OCI-LY7 (cell line): Measurements from ENCODE around the gene SLC1A7. TPM values are rescaled to one million over a fixed set of nuclear protein-coding genes. Genes with fewer than 3 reads are reported as not detected.

Experiments used
- BruUV-seq: library from RNA; stranded (reverse); fragments of 400-500 nt; replicated peaks from 2 replicates; lab custom pipeline; 2021; lab: Mats Ljungman, UMichigan
- CTCF ChIA-PET: fragments of 300-600 bp; sonication (Branson Sonifier 250); formaldehyde crosslinking; loops from one replicate; lab custom pipeline; 2022; ENCODE audit warnings: antibody characterized with exemption; ENCODE audit not compliant: unreplicated experiment; lab: Charles Lee
- POLR2A ChIA-PET: fragments of 300-600 bp; sonication (Branson Sonifier 250); formaldehyde crosslinking; loops from one replicate; lab custom pipeline; 2022; ENCODE audit warnings: antibody characterized with exemption; lab: Charles Lee
- DNase-seq: peaks from one replicate; pipeline ENCODE4 v3.0.0-alpha.2; 2015; ENCODE audit warnings: low spot score
- H2AFZ ChIP-seq: fragments of 200-600 bp; sonication (generic), shearing (Covaris generic); 2 replicates; pipeline ENCODE4 v1.6.1; 2014; ENCODE audit warnings: mild to moderate bottlenecking, antibody characterized with exemption, low read length, moderate library complexity
- H3K27ac ChIP-seq: fragments of 200-600 bp; sonication (generic); 2 replicates; pipeline ENCODE4 v1.5.1; 2014; ENCODE audit warnings: mixed run types, low read depth, mild to moderate bottlenecking, moderate library complexity, low read length, inconsistent platforms; ENCODE audit not compliant: poor library complexity, severe bottlenecking
- H3K36me3 ChIP-seq: fragments of 200-600 bp; sonication (generic); 2 replicates; pipeline ENCODE4 v1.6.1; 2014; ENCODE audit warnings: mild to moderate bottlenecking, antibody characterized with exemption, low read length, moderate library complexity, mixed read lengths; ENCODE audit not compliant: insufficient read depth
- H3K4me1 ChIP-seq: fragments of 200-600 bp; sonication (generic); 2 replicates; pipeline ENCODE4 v1.5.1; 2014; ENCODE audit warnings: mild to moderate bottlenecking, low read length; ENCODE audit not compliant: insufficient read depth, poor library complexity, severe bottlenecking
- H3K4me2 ChIP-seq: fragments of 200-600 bp; sonication (generic); 2 replicates; pipeline ENCODE4 v1.6.1; 2014; ENCODE audit warnings: mild to moderate bottlenecking, low read length
- H3K4me3 ChIP-seq: fragments of 200-600 bp; sonication (generic); 2 replicates; pipeline ENCODE4 v1.5.1; 2014; ENCODE audit warnings: mild to moderate bottlenecking, low read depth, low read length; ENCODE audit not compliant: poor library complexity, severe bottlenecking
- H3K79me2 ChIP-seq: fragments of 200-600 bp; sonication (generic); 2 replicates; pipeline ENCODE4 v1.6.1; 2016; ENCODE audit warnings: low read depth, mild to moderate bottlenecking, low read length, moderate library complexity, mixed read lengths; ENCODE audit not compliant: insufficient read depth
- H3K9me2 ChIP-seq: fragments of 200-600 bp; sonication (generic); 2 replicates; pipeline ENCODE4 v1.6.1; 2016; ENCODE audit warnings: mild to moderate bottlenecking, low read length, mixed read lengths; ENCODE audit not compliant: insufficient read depth
- H3K9me3 ChIP-seq: fragments of 200-600 bp; sonication (generic); 2 replicates; pipeline ENCODE4 v1.6.1; 2014; ENCODE audit warnings: mild to moderate bottlenecking, mixed run types, low read length, mixed read lengths
- H4K20me1 ChIP-seq: fragments of 200-600 bp; sonication (generic); 2 replicates; pipeline ENCODE4 v1.6.1; 2014; ENCODE audit warnings: mild to moderate bottlenecking, antibody characterized with exemption, low read length, moderate library complexity, mixed read lengths; ENCODE audit not compliant: insufficient read depth
- EZH2phosphoT487 ChIP-seq: fragments of 200-600 bp; sonication (generic); IDR thresholded peaks from 2 replicates; pipeline ENCODE4 v1.6.1; 2018; ENCODE audit warnings: low read depth, borderline replicate concordance, mild to moderate bottlenecking, mixed run types, antibody characterized with exemption, low read length, moderate library complexity, mixed read lengths
- intact Hi-C: fragments of 100-400 bp; cut with micrococcal nuclease; formaldehyde crosslinking; loops from one replicate; pipeline ENCODE4 v1.10.0; 2022; ENCODE audit not compliant: unreplicated experiment
- total RNA-seq, 2 experiments: library from RNA; depleted of rRNA in 1 of 2; stranded (reverse); fragments of >200 nt in 1 of 2; shearing (Covaris generic) in 1 of 2; gene quantifications; 2 replicates each; pipeline ENCODE4 v1.2.3, GENCODE V29; 2014 to 2022
- TF ChIP-seq, protein P1 (sequence below): fragments of 200-600 bp; sonication (generic); conservative IDR thresholded peaks from 2 replicates; pipeline ENCODE4 v1.5.1; 2014; ENCODE audit warnings: mild to moderate bottlenecking, antibody characterized with exemption, low read length, moderate library complexity, mixed read lengths

SLC1A7 gene
- total RNA-seq, 2 experiments from 2014 or later = not detected

DNA sequence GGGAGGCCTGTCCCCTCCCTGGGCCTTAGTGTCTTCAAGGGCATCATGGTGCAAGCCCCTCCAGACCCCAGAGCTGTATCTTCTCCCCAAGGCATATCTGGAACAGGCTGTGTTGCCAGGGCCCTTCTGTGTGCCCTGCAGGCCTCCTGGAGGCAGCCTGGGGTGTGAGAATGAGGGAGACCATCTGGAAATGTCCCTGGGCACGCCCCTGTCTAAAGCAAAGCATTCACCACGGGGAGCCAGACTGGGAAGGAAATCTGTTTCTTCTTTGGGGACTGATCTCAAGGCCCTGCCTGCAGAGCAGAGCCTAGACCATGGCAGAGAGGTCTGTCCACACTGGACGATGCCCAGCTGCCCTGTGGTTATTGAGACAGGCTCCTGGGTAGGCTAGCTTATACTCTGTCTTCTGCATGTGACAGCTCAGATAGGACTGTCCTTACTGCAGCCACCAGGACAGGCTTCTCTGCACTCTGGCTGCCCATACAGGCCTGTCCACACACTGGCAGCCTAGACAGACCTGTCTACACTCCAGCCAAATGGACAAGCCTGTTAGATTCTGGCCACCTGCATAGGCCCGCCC, 55.9 kb downstream of the SLC1A7 start:
- no peaks in the 10 kb centered on the region for H4K20me1 ChIP-seq
- intact Hi-C loops = no loop called here
- no peak overlapping the region for H2AFZ ChIP-seq
- no peak overlapping the region for H3K4me3 ChIP-seq
- no peak overlapping the region for H3K4me2 ChIP-seq
- H3K79me2 ChIP-seq = no peaks in the 10 kb centered on the region
- no peaks in the 10 kb centered on the region for H3K9me2 ChIP-seq
- POLR2A ChIA-PET = no interaction called here
- no peak for DNase-seq
- no peaks in the 10 kb centered on the region for H3K4me1 ChIP-seq
- BruUV-seq = no TSS peak
- TF ChIP-seq, protein P1, sequence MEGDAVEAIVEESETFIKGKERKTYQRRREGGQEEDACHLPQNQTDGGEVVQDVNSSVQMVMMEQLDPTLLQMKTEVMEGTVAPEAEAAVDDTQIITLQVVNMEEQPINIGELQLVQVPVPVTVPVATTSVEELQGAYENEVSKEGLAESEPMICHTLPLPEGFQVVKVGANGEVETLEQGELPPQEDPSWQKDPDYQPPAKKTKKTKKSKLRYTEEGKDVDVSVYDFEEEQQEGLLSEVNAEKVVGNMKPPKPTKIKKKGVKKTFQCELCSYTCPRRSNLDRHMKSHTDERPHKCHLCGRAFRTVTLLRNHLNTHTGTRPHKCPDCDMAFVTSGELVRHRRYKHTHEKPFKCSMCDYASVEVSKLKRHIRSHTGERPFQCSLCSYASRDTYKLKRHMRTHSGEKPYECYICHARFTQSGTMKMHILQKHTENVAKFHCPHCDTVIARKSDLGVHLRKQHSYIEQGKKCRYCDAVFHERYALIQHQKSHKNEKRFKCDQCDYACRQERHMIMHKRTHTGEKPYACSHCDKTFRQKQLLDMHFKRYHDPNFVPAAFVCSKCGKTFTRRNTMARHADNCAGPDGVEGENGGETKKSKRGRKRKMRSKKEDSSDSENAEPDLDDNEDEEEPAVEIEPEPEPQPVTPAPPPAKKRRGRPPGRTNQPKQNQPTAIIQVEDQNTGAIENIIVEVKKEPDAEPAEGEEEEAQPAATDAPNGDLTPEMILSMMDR = no peak
- no peak for TF ChIP-seq EZH2phosphoT487
- no peak overlapping the region for H3K27ac ChIP-seq
- H3K9me3 ChIP-seq = no peaks in the 10 kb centered on the region
- CTCF ChIA-PET = no interaction called here
- H3K36me3 ChIP-seq = no peaks in the 10 kb centered on the region

DNA sequence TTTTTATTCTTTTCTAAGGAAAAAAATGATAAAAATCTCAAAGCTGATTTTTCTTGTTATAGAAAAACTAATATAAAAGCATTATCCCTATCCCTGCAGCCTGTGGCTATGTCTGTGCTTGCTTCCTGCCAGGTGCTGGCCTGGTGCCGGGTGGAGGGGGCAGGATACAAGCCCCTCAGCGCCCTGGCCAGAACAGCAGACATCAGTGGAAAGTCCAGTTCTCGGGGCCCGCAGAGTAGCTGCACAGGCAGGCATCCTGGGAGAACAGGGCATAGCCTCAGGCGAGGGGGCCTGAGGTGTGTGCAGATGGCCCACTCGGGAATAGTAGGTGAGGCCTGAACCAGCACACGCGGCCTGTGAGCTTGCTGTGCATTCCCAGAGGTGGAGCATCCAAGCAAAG, 57.0 kb downstream of the SLC1A7 start:
- no peak for DNase-seq
- Histone ChIP-seq H3K4me1 (no peaks in the 10 kb centered on the region), H3K27ac (no peak overlapping the region), H3K79me2 (no peaks in the 10 kb centered on the region), H3K4me3 (no peak overlapping the region), H2AFZ (no peak overlapping the region), H3K4me2 (no peak overlapping the region), H3K9me2 (no peaks in the 10 kb centered on the region), H3K36me3 (no peaks in the 10 kb centered on the region), H4K20me1 (no peaks in the 10 kb centered on the region), H3K9me3 (no peaks in the 10 kb centered on the region)
- intact Hi-C loops = no loop called here
- ChIA-PET CTCF (no interaction called here), POLR2A (interaction anchor here (0.6 kb wide), 1 partner anchor 84 kb away, joined by 3 read pairs; no protein-coding TSS in a partner anchor)
- BruUV-seq = no TSS peak
- TF ChIP-seq, protein P1 = no peak
- TF ChIP-seq EZH2phosphoT487 = no peak

DNA sequence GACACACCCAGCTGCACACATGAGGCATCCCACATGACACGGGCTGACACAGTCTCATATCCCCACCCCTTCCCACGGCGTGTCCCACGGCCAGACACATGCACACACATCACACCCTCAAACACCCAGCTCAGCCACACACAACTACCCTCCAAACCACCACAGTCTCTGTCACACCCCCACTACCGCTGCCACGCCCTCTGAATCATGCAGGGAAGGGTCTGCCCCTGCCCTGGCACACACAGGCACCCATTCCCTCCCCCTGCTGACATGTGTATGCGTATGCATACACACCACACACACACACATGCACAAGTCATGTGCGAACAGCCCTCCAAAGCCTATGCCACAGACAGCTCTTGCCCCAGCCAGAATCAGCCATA, 57.9 kb downstream of the SLC1A7 start:
- no peak overlapping the region for H3K4me3 ChIP-seq
- CTCF ChIA-PET = no interaction called here
- H3K4me2 ChIP-seq = no peak overlapping the region
- H3K36me3 ChIP-seq = no peaks in the 10 kb centered on the region
- no peaks in the 10 kb centered on the region for H4K20me1 ChIP-seq
- TF ChIP-seq EZH2phosphoT487 = no peak
- TF ChIP-seq, protein P1 = no peak
- H3K9me3 ChIP-seq = no peaks in the 10 kb centered on the region
- no peak overlapping the region for H2AFZ ChIP-seq
- no peak for DNase-seq
- no peaks in the 10 kb centered on the region for H3K9me2 ChIP-seq
- H3K27ac ChIP-seq = no peak overlapping the region
- H3K4me1 ChIP-seq = no peaks in the 10 kb centered on the region
- intact Hi-C loops = no loop called here
- no TSS peak for BruUV-seq
- H3K79me2 ChIP-seq = no peaks in the 10 kb centered on the region
- POLR2A ChIA-PET = no interaction called here
